Measurements from ENCODE around the gene GUCA2A.

GUCA2A gene

DNA sequence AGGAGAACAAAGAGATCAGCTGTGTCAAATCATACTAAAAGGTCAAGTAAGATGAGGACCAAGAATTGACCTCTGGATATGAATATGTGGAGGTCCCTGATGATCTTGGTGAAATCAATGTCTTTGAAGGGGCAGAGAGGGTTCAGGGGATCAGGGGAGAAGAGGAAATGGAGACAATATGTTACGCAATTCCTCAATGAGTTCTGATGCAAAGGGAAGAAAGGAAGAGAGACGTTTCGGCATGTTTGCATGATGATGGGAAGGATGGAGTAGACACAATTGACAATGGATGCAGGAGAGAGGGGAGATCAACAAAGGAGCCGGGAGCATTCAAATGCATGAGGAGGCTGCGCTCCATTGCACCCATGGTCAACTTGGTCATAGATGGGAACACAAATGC is 47.3 kb downstream of the GUCA2A start:
- no peak for DNase-seq (ENCODE audit: low spot score)
- no peaks in the 10 kb centered on the region for H3K27me3 ChIP-seq (ENCODE audit: insufficient read depth, poor library complexity, severe bottlenecking)

DNA sequence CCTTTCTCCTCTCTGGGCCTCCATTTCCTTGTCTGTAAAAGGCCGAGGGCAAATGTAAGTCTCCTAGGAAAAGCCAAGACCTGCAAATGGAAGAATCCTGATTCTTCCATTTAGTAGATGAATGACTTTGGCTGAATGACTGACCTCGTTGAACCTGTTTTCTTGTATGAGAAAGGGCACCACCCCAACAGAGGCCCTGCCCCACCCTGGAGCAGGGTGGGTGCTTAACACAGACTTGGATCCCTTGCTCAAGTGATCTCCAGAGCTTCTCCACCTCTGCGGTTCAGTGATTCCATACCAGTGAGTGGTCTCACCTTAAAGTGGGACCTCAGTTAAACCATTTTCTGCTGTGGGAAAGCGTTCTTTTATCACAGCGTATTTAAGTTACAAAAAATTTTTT is 50.3 kb downstream of the GUCA2A start:
- no peak for DNase-seq (ENCODE audit: low spot score)
- Histone ChIP-seq H3K4me3 (ENCODE audit: severe bottlenecking) (no peak overlapping the region), H3K9me3 (ENCODE audit: severe bottlenecking) (no peaks in the 10 kb centered on the region), H3K27ac (ENCODE audit: poor library complexity, severe bottlenecking) (no peak overlapping the region), H3K36me3 (ENCODE audit: low read depth) (no peaks in the 10 kb centered on the region), H3K27me3 (ENCODE audit: insufficient read depth, poor library complexity, severe bottlenecking) (no peaks in the 10 kb centered on the region), H3K4me1 (ENCODE audit: insufficient read depth, poor library complexity, severe bottlenecking) (no peaks in the 10 kb centered on the region)
- no peak for ATAC-seq (ENCODE audit: low read depth)
- TF ChIP-seq, protein P1, sequence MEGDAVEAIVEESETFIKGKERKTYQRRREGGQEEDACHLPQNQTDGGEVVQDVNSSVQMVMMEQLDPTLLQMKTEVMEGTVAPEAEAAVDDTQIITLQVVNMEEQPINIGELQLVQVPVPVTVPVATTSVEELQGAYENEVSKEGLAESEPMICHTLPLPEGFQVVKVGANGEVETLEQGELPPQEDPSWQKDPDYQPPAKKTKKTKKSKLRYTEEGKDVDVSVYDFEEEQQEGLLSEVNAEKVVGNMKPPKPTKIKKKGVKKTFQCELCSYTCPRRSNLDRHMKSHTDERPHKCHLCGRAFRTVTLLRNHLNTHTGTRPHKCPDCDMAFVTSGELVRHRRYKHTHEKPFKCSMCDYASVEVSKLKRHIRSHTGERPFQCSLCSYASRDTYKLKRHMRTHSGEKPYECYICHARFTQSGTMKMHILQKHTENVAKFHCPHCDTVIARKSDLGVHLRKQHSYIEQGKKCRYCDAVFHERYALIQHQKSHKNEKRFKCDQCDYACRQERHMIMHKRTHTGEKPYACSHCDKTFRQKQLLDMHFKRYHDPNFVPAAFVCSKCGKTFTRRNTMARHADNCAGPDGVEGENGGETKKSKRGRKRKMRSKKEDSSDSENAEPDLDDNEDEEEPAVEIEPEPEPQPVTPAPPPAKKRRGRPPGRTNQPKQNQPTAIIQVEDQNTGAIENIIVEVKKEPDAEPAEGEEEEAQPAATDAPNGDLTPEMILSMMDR (IDR thresholded peaks at IDR 0.05; ENCODE audit: poor library complexity, severe bottlenecking) = no peak

More for the DNA sequence above, 47.3 kb downstream of the GUCA2A start:
- H3K27ac ChIP-seq (ENCODE audit: poor library complexity, severe bottlenecking) = no peak overlapping the region
- no peak overlapping the region for H3K4me3 ChIP-seq (ENCODE audit: severe bottlenecking)
- H3K4me1 ChIP-seq (ENCODE audit: insufficient read depth, poor library complexity, severe bottlenecking) = no peaks in the 10 kb centered on the region
- TF ChIP-seq, protein P1 (IDR thresholded peaks at IDR 0.05; ENCODE audit: poor library complexity, severe bottlenecking) = no peak
- no peaks in the 10 kb centered on the region for H3K9me3 ChIP-seq (ENCODE audit: severe bottlenecking)
- no peak for ATAC-seq (ENCODE audit: low read depth)
- no peaks in the 10 kb centered on the region for H3K36me3 ChIP-seq (ENCODE audit: low read depth)

All from RWPE2 (cell line).